BLaER1 (cell line): ENCODE data around the gene SLC1A7.
"Not testable (repeated sequence)": the region's sequence is repeated elsewhere in the genome, so short reads cannot be mapped to it uniquely, and the experiment has no call there.

Source experiments
- H3K27ac ChIP-seq: shearing (Covaris generic); formaldehyde crosslinking; 2 replicates; pipeline ENCODE4 v1.8.1; 2022
- H3K27me3 ChIP-seq: shearing (Covaris generic); formaldehyde crosslinking; 2 replicates; pipeline ENCODE4 v1.8.1; 2022
- H3K36me3 ChIP-seq: shearing (Covaris generic); formaldehyde crosslinking; 2 replicates; pipeline ENCODE4 v1.8.1; 2022
- H3K4me1 ChIP-seq: shearing (Covaris generic); formaldehyde crosslinking; 2 replicates; pipeline ENCODE4 v1.8.1; 2022
- H3K4me2 ChIP-seq: shearing (Covaris generic); formaldehyde crosslinking; 2 replicates; pipeline ENCODE4 v1.8.1; 2022
- H3K4me3 ChIP-seq: shearing (Covaris generic); formaldehyde crosslinking; 2 replicates; pipeline ENCODE4 v1.8.1; 2022
- H3K9ac ChIP-seq: shearing (Covaris generic); formaldehyde crosslinking; 2 replicates; pipeline ENCODE4 v1.8.1; 2022
- H3K9me3 ChIP-seq: shearing (Covaris generic); formaldehyde crosslinking; 2 replicates; pipeline ENCODE4 v1.8.1; 2022
- H4K20me1 ChIP-seq: shearing (Covaris generic); formaldehyde crosslinking; 2 replicates; pipeline ENCODE4 v1.8.1; 2022
- Cebpa-rat ChIP-seq: shearing (Covaris generic); IDR thresholded peaks from 2 replicates; pipeline ENCODE4 v1.8.1; 2022

SLC1A7 gene

GRCh38 chr1:53142226-53142853 is at the start of gene SLC1A7:
TSS of gene SLC1A7 (minus strand) at chr1:53142638. CDS start at chr1:53142449, 189 bp downstream.
- Histone ChIP-seq H4K20me1 (no peaks in the 10 kb centered on the region), H3K9me3 (peaks cover 8% of the 10 kb centered on the region), H3K36me3 (no peaks in the 10 kb centered on the region), H3K4me3 (no peak within 1 kb of the TSS), H3K27me3 (no peaks in the 10 kb centered on the region), H3K4me1 (0 out of 2 replicates have a peak, but pooled peaks cover 5% of the 10 kb centered on the region), H3K4me2 (no peak within 1 kb of the TSS), H3K27ac (no peak within 1 kb of the TSS), H3K9ac (no peak within 1 kb of the TSS)
- TF ChIP-seq Cebpa-rat = no peak

DNA sequence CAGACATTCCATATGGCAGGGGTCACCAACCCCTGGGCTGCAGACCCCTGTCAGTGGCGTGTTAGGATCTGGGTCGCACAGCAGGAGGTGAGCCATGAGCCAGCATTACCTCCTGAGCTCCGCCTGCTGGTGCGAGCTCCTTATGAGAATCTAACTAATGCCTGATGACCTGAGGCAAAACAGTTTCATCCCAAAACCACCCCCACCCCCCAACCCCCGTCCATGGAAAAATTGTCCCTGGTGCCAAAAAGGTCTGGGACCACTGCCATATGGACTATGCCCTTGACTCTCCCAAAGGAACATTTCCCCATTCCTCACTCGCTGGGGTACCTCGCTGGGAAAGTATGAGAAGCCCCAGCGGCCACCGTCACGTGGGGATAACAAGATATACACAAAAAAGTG is 47.8 kb upstream of the SLC1A7 start:
- Histone ChIP-seq H3K4me2 (no peak overlapping the region), H3K4me3 (no peak overlapping the region)
- TF ChIP-seq Cebpa-rat = no peak

GRCh38 chr1:53189061-53189460 is 46.6 kb upstream of the SLC1A7 start:
- no peaks in the 10 kb centered on the region for H3K36me3 ChIP-seq
- H3K27ac ChIP-seq = no peak overlapping the region
- peaks cover 6% of the 10 kb centered on the region for H3K9me3 ChIP-seq
- no peaks in the 10 kb centered on the region for H3K4me1 ChIP-seq
- no peak overlapping the region for H3K4me3 ChIP-seq
- H4K20me1 ChIP-seq = no peaks in the 10 kb centered on the region
- H3K4me2 ChIP-seq = no peak overlapping the region
- no peak for TF ChIP-seq Cebpa-rat
- no peaks in the 10 kb centered on the region; the same call in 1 of the 2 replicates for H3K27me3 ChIP-seq
- no peak overlapping the region for H3K9ac ChIP-seq

More for the DNA sequence above, 47.8 kb upstream of the SLC1A7 start:
- Histone ChIP-seq H3K27ac (no peak overlapping the region), H3K27me3 (no peaks in the 10 kb centered on the region; the same call in 1 of the 2 replicates), H3K36me3 (no peaks in the 10 kb centered on the region), H3K4me1 (no peaks in the 10 kb centered on the region), H3K9ac (no peak overlapping the region), H4K20me1 (no peaks in the 10 kb centered on the region), H3K9me3 (peaks cover 6% of the 10 kb centered on the region)

DNA sequence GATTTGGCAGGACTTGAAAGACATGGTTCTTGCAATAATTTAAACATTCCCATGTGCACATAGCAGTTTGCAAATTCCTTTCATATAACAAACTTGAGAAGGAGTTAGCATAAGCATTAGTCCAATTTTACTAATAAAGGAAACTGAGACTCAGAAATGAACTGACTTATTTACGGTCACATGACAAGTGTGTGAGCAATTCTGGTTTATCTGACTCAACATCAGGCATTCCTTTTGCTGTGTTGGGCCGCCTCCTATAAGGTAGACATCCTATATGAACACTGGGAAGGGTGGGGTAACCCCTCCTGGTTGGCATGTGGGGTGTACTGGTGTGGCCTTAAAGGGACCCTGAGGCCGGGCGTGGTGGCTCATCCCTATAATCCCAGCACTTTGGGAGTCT is 45.7 kb upstream of the SLC1A7 start:
- H3K4me3 ChIP-seq = no peak overlapping the region
- H3K4me2 ChIP-seq = no peak overlapping the region
- no peaks in the 10 kb centered on the region; the same call in 1 of the 2 replicates for H3K27me3 ChIP-seq
- H3K27ac ChIP-seq = no peak overlapping the region
- H4K20me1 ChIP-seq = no peaks in the 10 kb centered on the region
- TF ChIP-seq Cebpa-rat = no peak
- H3K36me3 ChIP-seq = no peaks in the 10 kb centered on the region
- no peaks in the 10 kb centered on the region for H3K4me1 ChIP-seq
- H3K9ac ChIP-seq = no peak overlapping the region
- peaks cover 6% of the 10 kb centered on the region for H3K9me3 ChIP-seq

DNA sequence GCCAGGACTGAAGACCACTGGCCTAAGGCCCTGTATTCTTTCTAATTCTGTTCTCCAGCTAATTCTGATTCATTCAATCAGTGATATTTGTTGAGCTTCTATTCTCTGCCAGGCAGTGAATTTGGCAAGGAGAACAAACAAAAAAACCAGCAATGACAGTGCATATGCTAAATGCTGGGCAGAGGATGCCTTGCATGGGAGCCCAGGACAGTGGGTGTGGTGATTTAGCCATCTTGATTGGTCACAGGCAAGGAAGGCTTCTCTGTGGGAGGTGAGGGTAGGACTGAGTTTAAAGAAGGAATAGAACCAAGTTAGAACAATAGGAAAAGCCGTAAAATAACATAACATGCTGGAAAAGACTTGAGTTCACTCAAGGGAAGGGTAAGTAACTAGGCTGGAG is 45.0 kb upstream of the SLC1A7 start:
- no peaks in the 10 kb centered on the region; the same call in 1 of the 2 replicates for H3K27me3 ChIP-seq
- H3K9me3 ChIP-seq = peaks cover 3% of the 10 kb centered on the region
- H4K20me1 ChIP-seq = no peaks in the 10 kb centered on the region
- H3K27ac ChIP-seq = no peak overlapping the region
- H3K4me2 ChIP-seq = no peak overlapping the region
- no peak overlapping the region for H3K4me3 ChIP-seq
- no peak overlapping the region for H3K9ac ChIP-seq
- H3K4me1 ChIP-seq = no peaks in the 10 kb centered on the region
- no peak for TF ChIP-seq Cebpa-rat
- no peaks in the 10 kb centered on the region for H3K36me3 ChIP-seq

GRCh38 chr1:53186533-53186932 is 44.1 kb upstream of the SLC1A7 start:
- H3K9me3 ChIP-seq = no peaks in the 10 kb centered on the region
- H3K36me3 ChIP-seq = no peaks in the 10 kb centered on the region
- TF ChIP-seq Cebpa-rat = no peak
- no peak overlapping the region for H3K9ac ChIP-seq
- no peak overlapping the region for H3K4me3 ChIP-seq
- H3K4me1 ChIP-seq = no peaks in the 10 kb centered on the region
- no peaks in the 10 kb centered on the region; the same call in 1 of the 2 replicates for H3K27me3 ChIP-seq
- no peak overlapping the region for H3K27ac ChIP-seq
- no peak overlapping the region for H3K4me2 ChIP-seq
- H4K20me1 ChIP-seq = no peaks in the 10 kb centered on the region

DNA sequence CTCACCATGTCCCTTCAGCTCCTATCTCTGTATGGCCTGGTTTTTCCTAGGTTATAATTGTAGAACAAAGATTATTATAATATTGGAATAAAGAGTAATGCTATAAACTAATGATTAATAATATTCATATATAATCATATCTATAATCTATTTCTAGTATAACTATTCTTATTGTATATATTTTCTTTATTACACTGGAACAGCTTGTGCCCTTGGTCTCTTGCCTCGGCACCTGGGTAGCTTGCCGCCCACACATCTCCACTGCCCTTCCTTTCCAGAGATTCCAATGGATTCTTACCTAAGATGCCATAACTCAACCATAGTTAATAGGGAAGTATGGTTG is 43.5 kb upstream of the SLC1A7 start:
- H3K4me2 ChIP-seq, H3K4me3 ChIP-seq, H3K27ac ChIP-seq, H3K9me3 ChIP-seq, H3K36me3 ChIP-seq, H3K4me1 ChIP-seq, H4K20me1 ChIP-seq, H3K9ac ChIP-seq, H3K27me3 ChIP-seq: not testable (repeated sequence)

DNA sequence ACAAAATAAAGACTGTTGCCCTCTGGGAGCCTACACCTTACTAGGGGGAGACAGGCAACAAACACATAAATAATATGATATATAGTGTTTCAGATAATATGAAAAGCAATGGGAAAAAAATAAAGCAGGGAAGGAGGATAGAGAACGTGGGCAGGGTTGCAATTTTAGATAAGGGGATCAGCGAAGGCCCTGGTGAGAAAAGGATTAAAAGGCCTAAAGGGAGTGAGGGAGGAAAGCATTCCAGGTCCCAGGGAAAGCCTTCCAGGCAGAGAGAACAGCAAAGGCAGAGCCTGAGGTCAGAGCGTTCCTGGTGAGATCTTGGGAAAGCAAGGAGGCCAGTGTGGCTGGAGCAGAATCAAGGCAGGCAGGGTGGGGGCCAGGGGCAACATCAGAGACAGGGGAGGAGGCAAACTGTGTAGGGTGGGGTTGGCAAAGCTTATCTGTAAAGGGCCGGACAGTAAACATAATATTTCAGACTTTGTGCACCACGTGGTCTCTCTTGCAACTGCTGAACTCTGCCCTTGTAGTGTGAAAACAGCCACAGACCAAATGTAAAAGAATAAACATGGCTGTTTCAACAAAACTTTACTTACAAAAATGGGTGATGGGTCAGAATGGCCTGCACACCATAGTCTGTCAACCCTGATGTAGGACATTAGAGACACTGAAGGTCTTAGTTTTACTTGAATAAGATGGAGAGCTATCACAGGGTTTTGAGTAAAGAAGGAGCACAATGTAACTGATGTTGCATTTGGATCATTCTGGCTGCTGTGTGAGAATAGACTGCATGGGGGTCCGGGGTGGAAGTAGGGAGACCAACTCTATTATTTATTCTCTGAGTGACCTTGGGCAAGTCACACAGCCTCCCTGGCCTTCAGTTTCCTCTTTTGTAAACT is 40.9 kb upstream of the SLC1A7 start:
- Histone ChIP-seq H3K27ac (no peak overlapping the region), H3K4me1 (no peaks in the 10 kb centered on the region), H3K27me3 (no peaks in the 10 kb centered on the region; the same call in 1 of the 2 replicates), H3K9me3 (no peaks in the 10 kb centered on the region), H3K4me3 (no peak overlapping the region), H3K9ac (no peak overlapping the region), H4K20me1 (no peaks in the 10 kb centered on the region), H3K4me2 (no peak overlapping the region), H3K36me3 (no peaks in the 10 kb centered on the region)
- no peak for TF ChIP-seq Cebpa-rat

- no peak for TF ChIP-seq Cebpa-rat
- no peaks in the 10 kb centered on the region for H4K20me1 ChIP-seq
- no peak overlapping the region for H3K4me2 ChIP-seq
- no peaks in the 10 kb centered on the region for H3K36me3 ChIP-seq
- H3K27ac ChIP-seq = no peak overlapping the region
- no peaks in the 10 kb centered on the region for H3K9me3 ChIP-seq
- H3K4me3 ChIP-seq = no peak overlapping the region
- H3K4me1 ChIP-seq = no peaks in the 10 kb centered on the region
- no peaks in the 10 kb centered on the region for H3K27me3 ChIP-seq
- H3K9ac ChIP-seq = no peak overlapping the region
Observed at GRCh38 chr1:53182716-53183094, 40.3 kb upstream of the SLC1A7 start.

DNA sequence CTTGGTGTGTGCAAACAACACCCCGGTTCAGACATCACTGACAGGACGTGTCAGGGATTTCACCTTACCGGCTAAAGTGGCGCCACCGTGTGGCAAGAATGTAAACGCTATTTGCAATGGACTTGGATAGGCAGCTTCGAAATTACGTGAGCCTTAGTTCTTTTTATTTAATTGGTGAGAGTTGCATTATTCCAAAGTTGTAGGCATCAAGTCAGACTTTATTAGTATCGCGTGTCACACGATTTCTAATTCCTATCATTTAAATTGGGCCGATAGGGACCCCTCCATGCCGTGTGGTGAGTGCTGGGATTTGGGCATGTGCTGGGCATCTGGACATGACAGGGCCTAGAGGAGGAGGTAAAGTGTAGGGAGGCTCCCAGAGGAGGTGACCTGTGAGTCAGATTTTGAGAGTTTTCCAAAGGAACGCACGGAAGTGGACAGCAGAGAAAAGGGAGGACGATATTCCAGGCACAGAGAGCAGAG is 39.7 kb upstream of the SLC1A7 start:
- no peak for TF ChIP-seq Cebpa-rat
- no peaks in the 10 kb centered on the region for H3K27me3 ChIP-seq
- no peaks in the 10 kb centered on the region for H3K9me3 ChIP-seq
- H3K36me3 ChIP-seq = no peaks in the 10 kb centered on the region
- H3K9ac ChIP-seq = no peak overlapping the region
- H4K20me1 ChIP-seq = no peaks in the 10 kb centered on the region
- no peak overlapping the region for H3K27ac ChIP-seq
- H3K4me2 ChIP-seq = no peak overlapping the region
- H3K4me1 ChIP-seq = no peaks in the 10 kb centered on the region
- no peak overlapping the region for H3K4me3 ChIP-seq
